Neural crest cell (in vitro differentiated cells): ENCODE results near the gene DUSP9. TPM values are rescaled to one million over a fixed set of nuclear protein-coding genes. Genes with fewer than 3 reads are reported as not detected.

Experiments
- DNase-seq: peaks from one replicate; pipeline ENCODE4 v3.0.0; 2021; ENCODE audit warnings: low read depth, mixed read lengths, low spot score
- H3K27ac Mint-ChIP-seq: one replicate; pipeline ENCODE4 v1.8.0; 2021; ENCODE audit warnings: mild to moderate bottlenecking, mixed read lengths; ENCODE audit not compliant: unreplicated experiment
- H3K27me3 Mint-ChIP-seq: 2 replicates; pipeline ENCODE4 v1.8.0; 2021; ENCODE audit warnings: low read depth, mild to moderate bottlenecking, mixed read lengths
- H3K36me3 Mint-ChIP-seq: 2 replicates; pipeline ENCODE4 v1.8.0; 2021; ENCODE audit warnings: low read depth, mild to moderate bottlenecking, mixed read lengths
- H3K4me1 Mint-ChIP-seq: 2 replicates; pipeline ENCODE4 v1.8.0; 2021; ENCODE audit warnings: mixed read lengths
- H3K4me3 Mint-ChIP-seq: one replicate; pipeline ENCODE4 v1.8.0; 2021; ENCODE audit warnings: mild to moderate bottlenecking, mixed read lengths
- H3K9me3 Mint-ChIP-seq: 2 replicates; pipeline ENCODE4 v1.8.0; 2021; ENCODE audit warnings: mixed read lengths
- total RNA-seq: library from RNA; stranded (reverse); gene quantifications from 2 replicates; pipeline ENCODE4 v1.2.1, GENCODE V29; 2021
- TF ChIP-seq, protein P1 (sequence below): fragments of 200-600 bp; sonication (generic); conservative IDR thresholded peaks from 2 replicates; pipeline ENCODE4 v1.5.0; 2021; ENCODE audit warnings: antibody characterized with exemption, mild to moderate bottlenecking

The DUSP9 gene
- total RNA-seq, 1 donor from 2014 or later: 1.7 TPM

DNA sequence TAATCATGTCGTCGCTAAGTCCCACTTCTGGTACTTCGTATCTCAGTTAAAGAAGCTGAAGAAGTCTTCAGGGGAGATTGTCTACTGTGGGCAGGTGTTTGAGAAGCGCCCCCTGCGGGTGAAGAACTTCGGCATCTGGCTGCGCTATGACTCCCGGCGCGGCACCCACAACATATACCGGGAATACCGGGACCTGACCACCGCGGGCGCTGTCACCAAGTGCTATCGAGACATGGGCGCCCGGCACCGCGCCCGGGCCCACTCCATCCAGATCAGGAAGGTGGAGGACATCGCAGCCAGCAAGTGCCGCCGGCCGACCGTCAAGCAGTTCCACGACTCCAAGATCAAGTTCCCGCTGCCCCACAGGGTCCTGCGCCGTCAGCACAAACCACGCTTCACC lies 15.3 kb downstream of the DUSP9 start:
- Mint-ChIP-seq H3K27me3 (peaks cover 65% of the 10 kb centered on the region), H3K9me3 (no peaks in the 10 kb centered on the region)

DNA sequence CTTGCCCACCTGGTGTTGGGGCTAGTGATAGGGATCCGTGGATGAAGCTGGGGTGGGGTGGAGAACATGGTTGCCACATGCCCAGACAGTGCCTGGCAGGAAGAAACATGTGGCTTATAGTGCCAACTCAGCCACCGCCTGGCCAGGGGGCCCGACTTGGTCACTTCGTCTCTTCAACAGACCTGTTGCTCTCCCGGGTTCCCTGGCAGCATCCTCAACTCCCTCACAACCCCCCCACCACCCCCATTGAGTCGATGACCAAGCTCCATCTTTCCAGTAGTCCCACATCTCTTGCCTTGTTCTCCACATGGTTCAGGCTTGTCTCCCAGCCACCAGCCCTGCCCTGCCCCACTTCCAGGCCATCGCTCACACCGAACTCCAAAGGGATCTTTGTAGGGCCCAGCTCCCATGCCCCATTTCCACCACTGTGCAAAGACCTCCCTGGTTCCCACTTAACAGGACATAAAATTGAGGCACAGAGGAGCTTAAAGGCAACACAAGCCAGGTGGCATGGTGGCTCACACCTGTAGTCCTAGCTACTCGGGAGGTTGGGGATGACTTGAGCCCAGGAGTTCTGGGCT lies 18.8 kb downstream of the DUSP9 start:
- Mint-ChIP-seq H3K4me3 (no peak overlapping the region), H3K27me3 (peaks cover 62% of the 10 kb centered on the region), H3K9me3 (peaks cover 5% of the 10 kb centered on the region), H3K4me1 (peaks cover 7% of the 10 kb centered on the region), H3K36me3 (peaks cover 4% of the 10 kb centered on the region), H3K27ac (no peak overlapping the region)
- TF ChIP-seq, protein P1, sequence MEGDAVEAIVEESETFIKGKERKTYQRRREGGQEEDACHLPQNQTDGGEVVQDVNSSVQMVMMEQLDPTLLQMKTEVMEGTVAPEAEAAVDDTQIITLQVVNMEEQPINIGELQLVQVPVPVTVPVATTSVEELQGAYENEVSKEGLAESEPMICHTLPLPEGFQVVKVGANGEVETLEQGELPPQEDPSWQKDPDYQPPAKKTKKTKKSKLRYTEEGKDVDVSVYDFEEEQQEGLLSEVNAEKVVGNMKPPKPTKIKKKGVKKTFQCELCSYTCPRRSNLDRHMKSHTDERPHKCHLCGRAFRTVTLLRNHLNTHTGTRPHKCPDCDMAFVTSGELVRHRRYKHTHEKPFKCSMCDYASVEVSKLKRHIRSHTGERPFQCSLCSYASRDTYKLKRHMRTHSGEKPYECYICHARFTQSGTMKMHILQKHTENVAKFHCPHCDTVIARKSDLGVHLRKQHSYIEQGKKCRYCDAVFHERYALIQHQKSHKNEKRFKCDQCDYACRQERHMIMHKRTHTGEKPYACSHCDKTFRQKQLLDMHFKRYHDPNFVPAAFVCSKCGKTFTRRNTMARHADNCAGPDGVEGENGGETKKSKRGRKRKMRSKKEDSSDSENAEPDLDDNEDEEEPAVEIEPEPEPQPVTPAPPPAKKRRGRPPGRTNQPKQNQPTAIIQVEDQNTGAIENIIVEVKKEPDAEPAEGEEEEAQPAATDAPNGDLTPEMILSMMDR: no peak
- DNase-seq: no peak

More for the DNA sequence above, 15.3 kb downstream of the DUSP9 start:
- Mint-ChIP-seq H3K4me3 (no peak overlapping the region), H3K36me3 (no peaks in the 10 kb centered on the region), H3K4me1 (no peaks in the 10 kb centered on the region), H3K27ac (no peak overlapping the region)
- no peak for DNase-seq
- TF ChIP-seq, protein P1: peak; percentile 59

DNA sequence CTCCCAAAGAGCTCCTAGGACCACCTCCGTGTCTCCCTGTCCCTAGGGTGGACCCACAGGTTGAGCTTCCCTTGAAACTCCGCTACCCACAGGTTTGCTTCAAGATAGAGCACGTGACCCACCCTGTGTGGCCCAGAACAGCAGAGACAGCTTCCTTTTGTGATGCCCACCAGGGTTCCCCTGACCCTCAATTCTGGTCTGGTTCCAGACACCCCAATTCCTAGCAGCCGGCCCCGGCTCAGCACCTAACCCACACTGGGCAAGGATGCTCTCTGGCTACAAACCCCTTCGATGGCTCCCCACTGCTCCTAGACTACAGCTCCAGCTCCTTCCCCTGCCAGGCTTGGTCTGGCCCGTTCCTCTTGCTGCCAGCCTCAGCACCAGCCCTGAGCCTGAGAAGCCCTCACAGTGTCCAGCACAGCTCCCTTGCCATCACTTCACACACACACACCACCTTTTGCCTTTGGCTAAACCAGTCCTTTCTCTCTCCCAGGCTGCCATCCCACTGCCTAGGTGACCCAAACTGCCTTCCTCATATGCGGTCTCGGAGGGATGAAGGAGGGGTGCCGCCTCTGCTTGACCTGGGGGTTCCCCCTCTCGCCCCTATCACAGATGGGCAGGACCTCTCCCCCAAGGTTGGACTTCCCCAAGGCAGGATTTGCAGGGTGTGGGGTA lies 20.4 kb downstream of the DUSP9 start:
- Mint-ChIP-seq H3K4me3 (peak overlapping the region; percentile 71), H3K27ac (no peak overlapping the region), H3K9me3 (peaks cover 5% of the 10 kb centered on the region), H3K4me1 (peaks cover 7% of the 10 kb centered on the region), H3K36me3 (peaks cover 4% of the 10 kb centered on the region), H3K27me3 (peaks cover 50% of the 10 kb centered on the region)
- no peak for DNase-seq
- TF ChIP-seq, protein P1: no peak

DNA sequence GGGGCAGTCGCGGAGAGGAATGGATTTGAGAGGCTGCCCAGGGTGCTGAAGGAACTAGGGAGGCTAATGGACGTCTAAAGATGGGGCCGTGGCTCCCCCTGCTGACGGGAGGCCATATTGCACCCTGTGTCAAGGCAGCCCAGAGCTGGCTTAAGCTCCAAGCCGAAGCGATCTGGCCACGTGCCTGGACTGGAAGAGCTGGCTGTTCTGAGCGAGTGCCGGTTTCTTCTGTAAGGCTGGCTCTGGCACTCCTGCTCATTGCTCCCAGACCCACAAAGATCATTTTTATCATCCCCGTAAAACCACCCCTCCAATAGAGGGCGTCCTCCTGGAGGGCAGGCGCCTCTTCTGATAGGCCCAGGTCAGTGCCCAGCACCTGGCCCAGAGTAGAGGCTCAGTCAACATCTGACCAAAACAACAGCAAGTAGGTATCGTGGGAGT lies 21.0 kb downstream of the DUSP9 start:
- peaks cover 5% of the 10 kb centered on the region for H3K9me3 Mint-ChIP-seq
- H3K27me3 Mint-ChIP-seq: peaks cover 49% of the 10 kb centered on the region
- H3K36me3 Mint-ChIP-seq: peaks cover 4% of the 10 kb centered on the region
- TF ChIP-seq, protein P1: peak; percentile 75
- no peak overlapping the region for H3K27ac Mint-ChIP-seq
- peak; percentile 78 for DNase-seq
- peak overlapping the region; percentile 71 for H3K4me3 Mint-ChIP-seq
- H3K4me1 Mint-ChIP-seq: peaks cover 7% of the 10 kb centered on the region

DNA sequence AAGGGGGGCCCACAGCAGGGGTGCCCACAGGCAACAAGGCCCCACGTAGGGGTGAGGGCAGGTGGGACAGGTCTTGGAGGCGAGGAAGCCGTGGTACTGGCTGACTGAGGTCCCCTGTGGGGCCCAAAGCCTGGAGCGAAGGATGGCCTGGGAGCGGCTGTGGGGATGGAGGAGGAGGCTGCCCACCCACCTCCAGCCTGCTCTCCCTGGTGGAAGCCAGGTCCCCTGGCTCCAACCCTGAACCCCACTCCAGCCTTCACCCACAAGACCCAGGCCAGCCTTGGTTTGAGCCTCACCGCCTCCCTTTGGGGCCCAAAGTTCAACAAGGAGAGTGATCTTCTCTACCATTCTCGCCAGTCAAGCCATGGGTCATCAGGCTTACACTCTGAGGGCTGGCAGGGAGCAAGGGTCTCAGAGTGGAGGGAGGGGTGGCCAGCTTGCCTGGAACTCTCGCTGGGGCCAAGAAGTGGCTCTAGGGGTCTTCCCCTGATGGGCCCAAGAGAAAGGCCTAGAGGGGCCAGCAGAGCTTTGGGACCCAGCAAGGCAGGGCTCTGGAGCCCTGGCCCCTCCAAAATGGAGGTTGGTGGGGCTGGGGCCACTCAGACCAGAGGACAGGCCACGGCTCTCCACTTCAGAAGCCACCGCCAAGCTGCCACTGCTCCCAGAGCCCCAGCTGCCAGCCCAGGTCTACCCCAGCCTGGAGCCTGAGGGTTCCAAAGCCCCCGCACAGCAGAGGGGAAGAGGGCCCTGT lies 21.6 kb downstream of the DUSP9 start:
- Mint-ChIP-seq H3K4me3 (no peak overlapping the region), H3K4me1 (peaks cover 7% of the 10 kb centered on the region), H3K27me3 (peaks cover 50% of the 10 kb centered on the region)

More for the DNA sequence above, 21.6 kb downstream of the DUSP9 start:
- peaks cover 4% of the 10 kb centered on the region for H3K36me3 Mint-ChIP-seq
- H3K9me3 Mint-ChIP-seq: peaks cover 5% of the 10 kb centered on the region
- TF ChIP-seq, protein P1: no peak
- no peak overlapping the region for H3K27ac Mint-ChIP-seq
- no peak for DNase-seq
